Hair follicular keratinocyte (primary cell): ENCODE measurements around the gene TGM1. TPM values are rescaled to one million over a fixed set of nuclear protein-coding genes. Genes with fewer than 3 reads are reported as not detected.

ENCODE experiments used
- total RNA-seq: library from RNA; depleted of rRNA; stranded (reverse); fragments of >200 nt; gene quantifications from 2 replicates; pipeline ENCODE4 v1.2.3, GENCODE V29; 2015

Gene TGM1
- 10.5 and 19.3 TPM in 2 replicates for total RNA-seq

GRCh38 chr14:24262821-24263733, at the start of gene TGM1:
TSS of gene TGM1 (minus strand) at chr14:24263177. CDS start at chr14:24262352, 825 bp downstream.

GRCh38 chr14:24310646-24311604, 47.9 kb upstream of the TGM1 start, which contains the start of gene LTB4R:
TSS of gene LTB4R (plus strand) at chr14:24311502. CDS start at chr14:24315652, 4,150 bp downstream.

GRCh38 chr14:24309538-24310264, 46.7 kb upstream of the TGM1 start, which contains the start of gene LTB4R2:
TSS of gene LTB4R2 (plus strand) at chr14:24310140. CDS start at chr14:24310665, 525 bp downstream.

GRCh38 chr14:24307575-24308341, 44.8 kb upstream of the TGM1 start, which contains the start of gene CIDEB:
TSS of gene CIDEB (minus strand) at chr14:24307977. CDS start at chr14:24307858, 119 bp downstream.

GRCh38 chr14:24299255-24300191, 36.5 kb upstream of the TGM1 start, which contains the start of the genes DHRS1 and NOP9:
TSS of gene DHRS1 (minus strand) at chr14:24299780. CDS start at chr14:24299106, 674 bp downstream.
TSS of gene NOP9 (plus strand) at chr14:24299850. CDS start at chr14:24299955, 105 bp downstream.

GRCh38 chr14:24271134-24271833, 8.3 kb upstream of the TGM1 start, which contains the start of gene RABGGTA:
TSS of gene RABGGTA (minus strand) at chr14:24271597. CDS start at chr14:24271115, 482 bp downstream.

GRCh38 chr14:24232645-24233537, 30.1 kb downstream of the TGM1 start, which contains the start of gene GMPR2:
TSS of gene GMPR2 (plus strand) at chr14:24232929. CDS start at chr14:24233254, 325 bp downstream.

GRCh38 chr14:24232121-24232644, 30.8 kb downstream of the TGM1 start, which contains the start of gene NEDD8:
TSS of gene NEDD8 (minus strand) at chr14:24232367. CDS start at chr14:24232267, 100 bp downstream.

GRCh38 chr14:24215495-24216344, 47.3 kb downstream of the TGM1 start, which contains the start of gene MDP1:
TSS of gene MDP1 (minus strand) at chr14:24216066. CDS start at chr14:24215955, 111 bp downstream.

GRCh38 chr14:24212924-24213865, 49.8 kb downstream of the TGM1 start, which contains the start of gene CHMP4A:
TSS of gene CHMP4A (minus strand) at chr14:24213488. CDS start at chr14:24213439, 49 bp downstream.

Other genes starting within 250 kb of the TGM1 start
- 0.08 TPM in 1 of 2 replicates, not detected in the other for gene CARMIL3, start 211.2 kb downstream of the TGM1 start, total RNA-seq
- not detected in 2 replicates for gene CPNE6, start 191.6 kb downstream of the TGM1 start, total RNA-seq
- gene PCK2, start 168.9 kb downstream of the TGM1 start, total RNA-seq, result 40.7 and 91.5 TPM in 2 replicates
- gene DCAF11, start 148.4 kb downstream of the TGM1 start, total RNA-seq, result 46.7 and 48.0 TPM in 2 replicates
- gene NRL, start 148.2 kb downstream of the TGM1 start, total RNA-seq, result 1.2 and 2.2 TPM in 2 replicates
- gene FITM1, start 132.5 kb downstream of the TGM1 start, total RNA-seq, result not detected in 2 replicates
- gene PSME1, start 127.0 kb downstream of the TGM1 start, total RNA-seq, result 167 and 202 TPM in 2 replicates
- 22.3 and 37.2 TPM in 2 replicates for gene EMC9, start 121.6 kb downstream of the TGM1 start, total RNA-seq
- gene PSME2, start 116.6 kb downstream of the TGM1 start, total RNA-seq, result 109 and 116 TPM in 2 replicates
- 24.4 and 30.7 TPM in 2 replicates for gene RNF31, start 115.7 kb downstream of the TGM1 start, total RNA-seq
- gene IRF9, start 101.9 kb downstream of the TGM1 start, total RNA-seq, result 22.3 and 67.3 TPM in 2 replicates
- 6.1 and 6.7 TPM in 2 replicates for gene REC8, start 91.1 kb downstream of the TGM1 start, total RNA-seq
- gene IPO4, start 74.4 kb downstream of the TGM1 start, total RNA-seq, result 42.4 and 82.5 TPM in 2 replicates
- 45.7 and 48.7 TPM in 2 replicates for gene TM9SF1, start 67.7 kb downstream of the TGM1 start, total RNA-seq
- gene TSSK4, start 57.5 kb downstream of the TGM1 start, total RNA-seq, result 0.87 TPM in 1 of 2 replicates, not detected in the other
- 50.4 and 54.0 TPM in 2 replicates for gene CHMP4A, start 49.7 kb downstream of the TGM1 start, total RNA-seq
- gene MDP1, start 47.1 kb downstream of the TGM1 start, total RNA-seq, result 11.4 and 18.3 TPM in 2 replicates
- gene NEDD8, start 30.8 kb downstream of the TGM1 start, total RNA-seq, result 249 and 288 TPM in 2 replicates
- gene GMPR2, start 30.2 kb downstream of the TGM1 start, total RNA-seq, result 72.9 and 86.9 TPM in 2 replicates
- gene TINF2, start 20.6 kb downstream of the TGM1 start, total RNA-seq, result 63.4 and 72.7 TPM in 2 replicates
- gene RABGGTA, start 8.4 kb upstream of the TGM1 start, total RNA-seq, result 51.2 and 83.1 TPM in 2 replicates
- 39.3 and 76.7 TPM in 2 replicates for gene DHRS1, start 36.6 kb upstream of the TGM1 start, total RNA-seq
- 13.9 and 18.4 TPM in 2 replicates for gene NOP9, start 36.7 kb upstream of the TGM1 start, total RNA-seq
- gene CIDEB, start 44.8 kb upstream of the TGM1 start, total RNA-seq, result 3.2 and 4.1 TPM in 2 replicates
- 37.0 and 42.9 TPM in 2 replicates for gene LTB4R2, start 47.0 kb upstream of the TGM1 start, total RNA-seq
- 14.0 and 20.1 TPM in 2 replicates for gene LTB4R, start 48.3 kb upstream of the TGM1 start, total RNA-seq
- 0.23 and 0.34 TPM in 2 replicates for gene ADCY4, start 71.9 kb upstream of the TGM1 start, total RNA-seq
- gene RIPK3, start 76.8 kb upstream of the TGM1 start, total RNA-seq, result 5.4 and 8.0 TPM in 2 replicates
- 2.9 and 7.1 TPM in 2 replicates for gene NFATC4, start 105.0 kb upstream of the TGM1 start, total RNA-seq
- 2.7 and 3.8 TPM in 2 replicates for gene NYNRIN, start 135.8 kb upstream of the TGM1 start, total RNA-seq
- 0.11 and 0.31 TPM in 2 replicates for gene CBLN3, start 166.5 kb upstream of the TGM1 start, total RNA-seq
- 48.7 and 55.9 TPM in 2 replicates for gene KHNYN, start 166.8 kb upstream of the TGM1 start, total RNA-seq
- 11.9 and 17.7 TPM in 2 replicates for gene SDR39U1, start 179.6 kb upstream of the TGM1 start, total RNA-seq
- gene CMA1, start 245.1 kb upstream of the TGM1 start, total RNA-seq, result not detected in 2 replicates